ENCODE measurements around the gene TRIM34. TPM values are rescaled to one million over a fixed set of nuclear protein-coding genes. Genes with fewer than 3 reads are reported as not detected.

TRIM34 gene
- total RNA-seq, 1 experiment from 2014 or later: 0.42 TPM

DNA sequence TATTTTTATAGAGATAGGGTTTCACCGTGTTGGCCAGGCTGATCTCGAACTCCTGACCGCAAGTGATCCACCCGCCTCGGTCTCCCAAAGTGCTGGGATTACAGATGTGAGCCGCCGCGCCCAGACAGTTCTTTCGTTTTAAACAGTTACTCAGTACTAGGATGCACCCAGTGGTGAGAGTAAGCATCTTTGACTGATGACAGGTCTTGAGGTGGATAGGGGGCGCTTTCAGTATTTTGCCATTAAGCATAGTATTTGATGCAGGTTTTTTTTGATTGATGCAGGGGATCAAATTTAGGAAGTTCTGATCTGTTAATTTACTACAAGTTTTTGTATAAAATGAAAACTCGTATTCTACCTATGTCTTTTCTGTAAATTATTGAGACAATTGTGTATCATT is 13.2 kb upstream of the TRIM34 start (continued):
- TF ChIP-seq, protein P1, sequence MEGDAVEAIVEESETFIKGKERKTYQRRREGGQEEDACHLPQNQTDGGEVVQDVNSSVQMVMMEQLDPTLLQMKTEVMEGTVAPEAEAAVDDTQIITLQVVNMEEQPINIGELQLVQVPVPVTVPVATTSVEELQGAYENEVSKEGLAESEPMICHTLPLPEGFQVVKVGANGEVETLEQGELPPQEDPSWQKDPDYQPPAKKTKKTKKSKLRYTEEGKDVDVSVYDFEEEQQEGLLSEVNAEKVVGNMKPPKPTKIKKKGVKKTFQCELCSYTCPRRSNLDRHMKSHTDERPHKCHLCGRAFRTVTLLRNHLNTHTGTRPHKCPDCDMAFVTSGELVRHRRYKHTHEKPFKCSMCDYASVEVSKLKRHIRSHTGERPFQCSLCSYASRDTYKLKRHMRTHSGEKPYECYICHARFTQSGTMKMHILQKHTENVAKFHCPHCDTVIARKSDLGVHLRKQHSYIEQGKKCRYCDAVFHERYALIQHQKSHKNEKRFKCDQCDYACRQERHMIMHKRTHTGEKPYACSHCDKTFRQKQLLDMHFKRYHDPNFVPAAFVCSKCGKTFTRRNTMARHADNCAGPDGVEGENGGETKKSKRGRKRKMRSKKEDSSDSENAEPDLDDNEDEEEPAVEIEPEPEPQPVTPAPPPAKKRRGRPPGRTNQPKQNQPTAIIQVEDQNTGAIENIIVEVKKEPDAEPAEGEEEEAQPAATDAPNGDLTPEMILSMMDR (IDR thresholded peaks at IDR 0.05 in 2 of 3, conservative IDR thresholded peaks at IDR 0.05 in 1 of 3; ENCODE audit: borderline replicate concordance in 1 of 3, insufficient read depth in 1 of 3, low read depth in 2 of 3, low read length in 2 of 3): peak; percentile 58 to 93 (median 62)
- no peak for TF ChIP-seq CBX3 (IDR thresholded peaks at IDR 0.05; ENCODE audit: low read depth)

DNA sequence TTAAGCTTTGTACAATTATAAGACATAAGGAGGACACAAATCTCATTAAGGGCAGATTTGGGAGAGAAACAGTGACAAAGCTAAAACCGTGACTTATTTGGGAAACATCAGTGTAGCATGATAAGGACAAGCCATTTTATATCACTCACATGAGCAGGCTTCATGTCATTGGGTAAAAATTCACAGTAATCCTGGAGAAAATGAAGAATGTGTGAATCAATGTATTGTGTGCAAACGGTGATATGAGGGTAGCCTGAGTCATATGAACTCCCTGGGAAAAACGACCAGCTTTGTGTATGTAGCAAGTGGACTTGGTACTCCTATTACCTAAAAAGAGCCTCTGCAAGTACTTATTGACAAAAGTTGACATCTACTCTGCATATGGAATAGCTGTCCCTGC is 6.0 kb upstream of the TRIM34 start:
- H3K4me3 ChIP-seq (replicated peaks in 1 of 2; ENCODE audit: low read depth in 1 of 2, low read length in 2 of 2): no peak overlapping the region

More for the DNA sequence above, 6.0 kb upstream of the TRIM34 start:
- Histone ChIP-seq H3K4me1 (ENCODE audit: control insufficient read depth in 1 of 2, insufficient read depth in 2 of 2, low read length in 2 of 2) (peaks cover 0 to 4% of the 10 kb centered on the region in 2 experiments; a peak in 1 of 4 replicates), H3K79me2 (ENCODE audit: insufficient read depth, low read length) (no peaks in the 10 kb centered on the region), H4K20me1 (ENCODE audit: insufficient read depth) (no peaks in the 10 kb centered on the region), H3K27ac (ENCODE audit: low read depth, low read length) (no peak overlapping the region), H2AFZ (ENCODE audit: low read depth, low read length, poor library complexity, severe bottlenecking) (no peak overlapping the region), H3K9me2 (ENCODE audit: insufficient read depth) (no peaks in the 10 kb centered on the region), H3K27me3 (ENCODE audit: insufficient read depth, low read length) (no peaks in the 10 kb centered on the region), H3K36me3 (ENCODE audit: control insufficient read depth in 1 of 2, insufficient read depth in 2 of 2, low read length in 2 of 2) (no peaks in the 10 kb centered on the region), H3K9ac (ENCODE audit: low read length) (no peak overlapping the region), H3K4me2 (ENCODE audit: low read length) (no peak overlapping the region), H3K9me3 (ENCODE audit: control insufficient read depth in 1 of 2, insufficient read depth in 1 of 2, low read depth in 1 of 2, low read length in 2 of 2) (no peaks in the 10 kb centered on the region)
- ATAC-seq: no peak
- CTCF ChIA-PET: no interaction called here
- TF ChIP-seq RAD21 (IDR thresholded peaks at IDR 0.05; ENCODE audit: low read depth) (no peak), SP1 (IDR thresholded peaks at IDR 0.05; ENCODE audit: low read depth) (no peak), EZH2phosphoT487 (IDR thresholded peaks at IDR 0.05; ENCODE audit: borderline replicate concordance) (no peak), EZH2 (IDR thresholded peaks at IDR 0.05) (no peak), FOSL1 (IDR thresholded peaks at IDR 0.05; ENCODE audit: low read depth) (no peak), ELF1 (IDR thresholded peaks at IDR 0.05; ENCODE audit: borderline replicate concordance, low read depth) (no peak), CEBPB (IDR thresholded peaks at IDR 0.05; ENCODE audit: low read depth) (no peak), SRF (IDR thresholded peaks at IDR 0.05; ENCODE audit: low read depth) (no peak), JUND (IDR thresholded peaks at IDR 0.05) (no peak)
- TF ChIP-seq, protein P2, sequence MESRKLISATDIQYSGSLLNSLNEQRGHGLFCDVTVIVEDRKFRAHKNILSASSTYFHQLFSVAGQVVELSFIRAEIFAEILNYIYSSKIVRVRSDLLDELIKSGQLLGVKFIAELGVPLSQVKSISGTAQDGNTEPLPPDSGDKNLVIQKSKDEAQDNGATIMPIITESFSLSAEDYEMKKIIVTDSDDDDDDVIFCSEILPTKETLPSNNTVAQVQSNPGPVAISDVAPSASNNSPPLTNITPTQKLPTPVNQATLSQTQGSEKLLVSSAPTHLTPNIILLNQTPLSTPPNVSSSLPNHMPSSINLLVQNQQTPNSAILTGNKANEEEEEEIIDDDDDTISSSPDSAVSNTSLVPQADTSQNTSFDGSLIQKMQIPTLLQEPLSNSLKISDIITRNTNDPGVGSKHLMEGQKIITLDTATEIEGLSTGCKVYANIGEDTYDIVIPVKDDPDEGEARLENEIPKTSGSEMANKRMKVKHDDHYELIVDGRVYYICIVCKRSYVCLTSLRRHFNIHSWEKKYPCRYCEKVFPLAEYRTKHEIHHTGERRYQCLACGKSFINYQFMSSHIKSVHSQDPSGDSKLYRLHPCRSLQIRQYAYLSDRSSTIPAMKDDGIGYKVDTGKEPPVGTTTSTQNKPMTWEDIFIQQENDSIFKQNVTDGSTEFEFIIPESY (IDR thresholded peaks at IDR 0.05; ENCODE audit: extremely low read depth, insufficient replicate concordance, low read length): no peak
- TF ChIP-seq, protein P3, sequence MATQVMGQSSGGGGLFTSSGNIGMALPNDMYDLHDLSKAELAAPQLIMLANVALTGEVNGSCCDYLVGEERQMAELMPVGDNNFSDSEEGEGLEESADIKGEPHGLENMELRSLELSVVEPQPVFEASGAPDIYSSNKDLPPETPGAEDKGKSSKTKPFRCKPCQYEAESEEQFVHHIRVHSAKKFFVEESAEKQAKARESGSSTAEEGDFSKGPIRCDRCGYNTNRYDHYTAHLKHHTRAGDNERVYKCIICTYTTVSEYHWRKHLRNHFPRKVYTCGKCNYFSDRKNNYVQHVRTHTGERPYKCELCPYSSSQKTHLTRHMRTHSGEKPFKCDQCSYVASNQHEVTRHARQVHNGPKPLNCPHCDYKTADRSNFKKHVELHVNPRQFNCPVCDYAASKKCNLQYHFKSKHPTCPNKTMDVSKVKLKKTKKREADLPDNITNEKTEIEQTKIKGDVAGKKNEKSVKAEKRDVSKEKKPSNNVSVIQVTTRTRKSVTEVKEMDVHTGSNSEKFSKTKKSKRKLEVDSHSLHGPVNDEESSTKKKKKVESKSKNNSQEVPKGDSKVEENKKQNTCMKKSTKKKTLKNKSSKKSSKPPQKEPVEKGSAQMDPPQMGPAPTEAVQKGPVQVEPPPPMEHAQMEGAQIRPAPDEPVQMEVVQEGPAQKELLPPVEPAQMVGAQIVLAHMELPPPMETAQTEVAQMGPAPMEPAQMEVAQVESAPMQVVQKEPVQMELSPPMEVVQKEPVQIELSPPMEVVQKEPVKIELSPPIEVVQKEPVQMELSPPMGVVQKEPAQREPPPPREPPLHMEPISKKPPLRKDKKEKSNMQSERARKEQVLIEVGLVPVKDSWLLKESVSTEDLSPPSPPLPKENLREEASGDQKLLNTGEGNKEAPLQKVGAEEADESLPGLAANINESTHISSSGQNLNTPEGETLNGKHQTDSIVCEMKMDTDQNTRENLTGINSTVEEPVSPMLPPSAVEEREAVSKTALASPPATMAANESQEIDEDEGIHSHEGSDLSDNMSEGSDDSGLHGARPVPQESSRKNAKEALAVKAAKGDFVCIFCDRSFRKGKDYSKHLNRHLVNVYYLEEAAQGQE (IDR thresholded peaks at IDR 0.05; ENCODE audit: low read depth): no peak
- RAD21 ChIA-PET (ENCODE audit: low non-redundant PET in 1 of 2, low total read pairs in 2 of 2, uncharacterized antibody in 2 of 2, unreplicated experiment in 2 of 2): no interaction called here
- POLR2A ChIA-PET: no interaction called here
- DNase-seq (ENCODE audit: low read depth, low spot score): no peak
- intact Hi-C loops (cut with micrococcal nuclease): no loop called here
- no TSS peak for BruUV-seq (replicated peaks)

All from HCT116 (cell line).